Limb (tissue), 2 donors: ENCODE data around the gene LAMA3.

Source experiments
- DNase-seq, 2 donors: peaks; one replicate each; pipeline ENCODE4 v3.0.0-alpha.2; 2016; ENCODE audit errors: extremely low spot score in 2 of 2

The LAMA3 gene

GRCh38 chr18:23761941-23762340 lies 72.7 kb downstream of the LAMA3 start:
- DNase-seq = no peak

- no peak for DNase-seq
Observed at GRCh38 chr18:23763343-23763742, 74.1 kb downstream of the LAMA3 start.

GRCh38 chr18:23765931-23766330 lies 76.7 kb downstream of the LAMA3 start:
- DNase-seq = no peak

- no peak for DNase-seq
Observed at GRCh38 chr18:23772327-23773024, 83.2 kb downstream of the LAMA3 start.

- no peak for DNase-seq
Observed at GRCh38 chr18:23776306-23776705, 87.1 kb downstream of the LAMA3 start.

GRCh38 chr18:23778828-23779227 lies 89.6 kb downstream of the LAMA3 start:
- DNase-seq = no peak

GRCh38 chr18:23779696-23780303 lies 90.5 kb downstream of the LAMA3 start:
- DNase-seq = no peak

GRCh38 chr18:23784832-23785245 lies 95.6 kb downstream of the LAMA3 start:
- peak in 1 of 2 donors; percentile 74 for DNase-seq

- DNase-seq = no peak
Observed at GRCh38 chr18:23793051-23793450, 103.8 kb downstream of the LAMA3 start.

- no peak for DNase-seq
Observed at GRCh38 chr18:23793985-23794867, 105.0 kb downstream of the LAMA3 start.

GRCh38 chr18:23798249-23798648 lies 109.0 kb downstream of the LAMA3 start:
- DNase-seq = no peak

GRCh38 chr18:23798824-23799223 lies 109.6 kb downstream of the LAMA3 start:
- no peak for DNase-seq

- DNase-seq = no peak
Observed at GRCh38 chr18:23799540-23799939, 110.3 kb downstream of the LAMA3 start.

GRCh38 chr18:23800902-23801301 lies 111.6 kb downstream of the LAMA3 start:
- no peak for DNase-seq

- DNase-seq = no peak
Observed at GRCh38 chr18:23802817-23803216, 113.6 kb downstream of the LAMA3 start.

GRCh38 chr18:23803755-23804154 lies 114.5 kb downstream of the LAMA3 start:
- no peak for DNase-seq

- DNase-seq = no peak
Observed at GRCh38 chr18:23805898-23806297, 116.6 kb downstream of the LAMA3 start.

- no peak for DNase-seq
Observed at GRCh38 chr18:23809415-23809814, 120.2 kb downstream of the LAMA3 start.

GRCh38 chr18:23810396-23810795 lies 121.1 kb downstream of the LAMA3 start:
- no peak for DNase-seq

- DNase-seq = no peak
Observed at GRCh38 chr18:23811176-23811575, 121.9 kb downstream of the LAMA3 start.

- DNase-seq = peak in 1 of 2 donors; percentile 45
Observed at GRCh38 chr18:23812546-23813440, 123.5 kb downstream of the LAMA3 start.
